SU-DHL-6 (cell line): ENCODE data around the gene CELA2B.

Experiments
- CTCF ChIP-seq: fragments of 200-600 bp; sonication (generic); IDR thresholded peaks from one replicate; pipeline ENCODE4 v1.5.1; 2017; ENCODE audit warnings: antibody characterized with exemption, mild to moderate bottlenecking, low read length, moderate library complexity; ENCODE audit not compliant: insufficient read depth, poor library complexity, severe bottlenecking
- EZH2phosphoT487 ChIP-seq: fragments of 200-600 bp; sonication (generic), shearing (Covaris generic); conservative IDR thresholded peaks from 2 replicates; pipeline ENCODE4 v1.6.1; 2018; ENCODE audit warnings: mild to moderate bottlenecking, antibody characterized with exemption, low read length, moderate library complexity, mixed read lengths

GRCh38 chr1:15510611-15511405 lies 34.9 kb downstream of the CELA2B start:
- no peak for TF ChIP-seq CTCF
- TF ChIP-seq EZH2phosphoT487: no peak
